ENCODE measurements around the gene ARL14EPL.

Gene ARL14EPL

DNA sequence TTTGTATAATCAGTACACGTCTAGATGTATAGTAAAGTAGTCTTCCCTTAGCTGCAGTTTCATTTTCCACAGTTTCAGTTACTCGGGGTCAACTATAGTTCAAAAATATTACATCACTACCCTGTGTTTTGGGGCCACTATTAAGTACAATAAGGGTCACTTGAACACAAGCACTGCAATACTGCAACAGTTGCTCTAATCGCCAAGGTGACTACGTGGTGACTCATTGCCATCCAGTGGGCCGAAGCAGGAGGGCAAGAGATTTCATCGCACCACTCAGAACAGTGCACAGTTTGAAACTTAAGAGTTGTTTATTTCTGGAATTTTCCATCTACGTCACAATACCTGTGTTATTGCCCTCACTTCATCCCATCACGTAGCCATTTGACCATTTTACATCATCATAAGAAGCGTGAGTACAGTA, at the start of gene ARL14EPL:
ARL14EPL (plus strand) TSS at position 379 of the 424 bp plus-strand sequence. CDS start 18,994 bp downstream, outside the sequence.
- peak; percentile 14 for DNase-seq

DNA sequence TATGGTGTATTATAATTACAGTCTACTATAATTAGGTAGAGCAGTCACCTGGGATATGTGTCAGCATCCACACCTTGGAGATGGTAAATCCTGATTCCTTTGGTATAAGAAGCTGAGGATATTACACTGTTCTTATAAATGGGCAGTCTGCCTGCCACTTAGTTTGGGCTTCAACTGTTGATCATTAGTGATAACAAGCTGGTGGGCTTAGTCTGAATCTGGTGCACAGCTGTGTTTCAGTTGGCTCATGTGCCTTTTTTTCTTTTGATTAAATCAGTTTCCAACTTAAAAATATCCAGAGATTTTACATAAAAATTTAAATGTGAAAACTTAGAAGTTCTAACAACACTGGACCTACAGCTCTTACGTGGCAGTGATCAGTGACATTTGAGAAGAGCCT, 48.8 kb upstream of the ARL14EPL start:
- DNase-seq: no peak

- no peak for DNase-seq
These were observed 46.2 kb upstream of the ARL14EPL start for GRCh38 chr5:115985802-115986757.

- no peak for DNase-seq
These were observed 44.3 kb upstream of the ARL14EPL start for GRCh38 chr5:115988002-115988401.

DNA sequence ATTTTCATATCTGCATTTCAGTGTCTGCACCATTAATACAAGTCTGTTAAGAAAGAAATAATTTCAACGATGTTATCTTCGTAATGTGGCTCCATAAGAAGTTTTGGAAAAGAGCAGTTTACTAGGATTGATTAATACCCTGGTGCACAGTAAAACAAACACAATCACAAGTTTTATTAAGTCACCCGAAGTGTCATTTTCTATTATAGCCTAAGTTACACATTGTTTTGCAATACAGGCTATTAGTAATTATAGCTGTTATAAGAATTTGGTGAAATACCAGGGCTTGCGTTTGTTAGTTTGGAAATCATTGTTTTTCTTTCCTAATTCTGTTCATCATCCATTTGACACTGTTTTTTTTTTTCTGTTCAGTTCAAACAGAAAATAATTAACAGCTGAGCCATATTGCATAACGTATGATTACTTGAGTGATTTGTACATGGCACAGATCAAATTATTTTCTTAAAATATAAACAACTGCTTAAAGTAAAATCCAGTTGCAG, 39.4 kb upstream of the ARL14EPL start:
- DNase-seq: no peak

GRCh38 chr5:115995351-115995750, 36.9 kb upstream of the ARL14EPL start:
- no peak for DNase-seq

- DNase-seq: no peak
These were observed 30.0 kb upstream of the ARL14EPL start for GRCh38 chr5:116002116-116002906.

DNA sequence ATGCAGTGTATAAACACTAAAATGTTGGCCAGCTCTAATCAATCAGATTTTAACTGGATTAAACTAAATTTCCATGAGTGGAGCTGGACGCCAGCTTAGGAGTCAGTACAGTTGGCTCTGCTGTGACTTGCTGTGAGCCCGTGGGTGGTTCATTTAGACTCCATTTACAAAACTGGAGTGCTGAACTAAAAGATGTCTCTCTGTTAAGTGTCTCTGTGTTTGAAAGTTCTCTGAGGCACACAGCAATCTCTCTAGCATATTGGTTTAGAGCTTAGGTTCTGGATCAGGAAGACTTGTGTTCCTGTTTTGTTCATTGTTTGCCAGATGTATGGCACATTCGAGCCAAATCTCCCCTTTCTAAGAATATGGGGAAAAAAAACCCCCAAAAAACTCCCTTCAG, 28.0 kb upstream of the ARL14EPL start:
- no peak for DNase-seq

DNA sequence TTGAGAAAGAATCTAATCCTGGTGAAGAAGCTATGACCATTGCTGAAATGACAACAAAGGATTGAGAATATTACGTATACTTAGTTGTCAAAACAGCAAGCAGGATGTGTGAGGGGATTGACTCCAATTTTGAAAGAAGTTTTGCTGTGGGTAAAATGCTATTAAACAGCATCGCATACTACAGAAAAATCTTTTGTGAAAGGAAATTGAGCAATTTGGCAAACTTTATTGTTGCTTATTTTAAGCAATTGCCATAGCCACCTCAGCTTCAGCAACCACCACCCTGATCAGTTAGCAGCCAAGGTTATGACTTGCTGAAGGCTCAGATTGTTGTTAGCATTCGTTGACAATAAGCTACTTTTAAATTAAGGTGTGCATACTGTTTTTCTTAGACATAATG, 22.5 kb upstream of the ARL14EPL start:
- no peak for DNase-seq

DNA sequence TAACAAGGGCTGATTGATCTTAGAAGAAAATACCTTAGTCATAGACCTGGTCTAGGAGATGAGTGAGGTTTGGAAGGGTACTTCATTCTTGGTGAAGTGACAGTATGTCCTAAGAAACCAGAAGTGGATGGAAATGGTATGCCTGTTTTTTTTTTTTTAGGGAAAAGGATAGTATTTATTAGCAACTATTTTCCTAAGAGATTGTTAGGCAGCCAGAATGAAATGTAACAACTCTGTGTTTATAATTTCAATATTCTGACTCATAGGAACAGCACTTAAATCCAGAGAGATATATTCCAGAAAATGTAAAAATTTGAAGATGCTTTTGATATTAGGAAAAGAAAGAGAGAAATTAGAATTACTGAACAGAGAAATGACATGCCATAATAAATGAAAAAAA, 21.2 kb upstream of the ARL14EPL start:
- no peak for DNase-seq

DNA sequence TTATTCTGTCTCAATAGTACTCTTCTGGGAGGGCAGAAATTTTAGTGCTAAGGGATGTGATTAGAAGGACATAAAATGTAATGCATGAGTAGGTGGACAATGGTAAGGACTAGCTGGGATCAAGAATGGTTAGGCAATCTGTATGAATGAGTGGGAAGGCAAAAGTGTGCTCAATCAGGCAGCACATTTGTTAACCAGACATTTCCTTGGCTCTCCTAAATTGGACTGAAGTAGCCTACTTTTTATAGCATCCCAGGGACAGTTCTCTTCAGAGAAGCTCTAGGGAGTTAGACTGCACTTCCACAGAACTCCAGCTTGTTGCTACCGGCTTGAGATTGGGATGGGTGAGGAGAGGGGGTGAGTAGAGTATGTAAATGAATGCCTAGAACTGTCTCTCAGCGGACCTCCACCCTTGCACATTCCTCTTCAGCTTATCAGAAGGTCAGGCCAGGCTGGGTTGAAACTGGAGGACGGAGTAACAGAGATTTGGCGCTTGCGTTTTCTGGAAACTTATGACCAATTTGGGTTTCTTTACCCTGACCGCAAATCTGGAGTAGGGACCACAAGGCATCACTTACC, 19.0 kb upstream of the ARL14EPL start:
- no peak for DNase-seq

- no peak for DNase-seq
These were observed 18.3 kb upstream of the ARL14EPL start for GRCh38 chr5:116013936-116014335.

DNA sequence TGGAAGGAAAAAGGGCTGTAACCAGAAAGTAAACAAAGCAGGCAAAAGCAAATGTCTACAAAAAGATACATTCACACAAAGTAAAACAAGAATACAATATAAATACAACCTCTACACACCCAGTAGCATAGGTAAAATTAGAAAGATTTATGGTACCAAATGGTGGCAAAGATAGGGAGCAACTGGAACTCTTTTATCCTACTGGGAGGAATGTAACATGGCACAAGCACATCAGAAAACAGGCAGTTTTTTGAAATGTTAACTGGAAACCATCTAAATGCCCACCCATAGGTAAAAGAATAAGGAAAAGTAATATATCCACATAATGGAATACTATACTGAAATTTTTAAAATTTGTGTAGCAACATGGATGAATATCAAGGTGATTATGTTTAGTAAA, 8.7 kb upstream of the ARL14EPL start:
- no peak for DNase-seq

- no peak for DNase-seq
These were observed 6.4 kb upstream of the ARL14EPL start for GRCh38 chr5:116025866-116026265.

DNA sequence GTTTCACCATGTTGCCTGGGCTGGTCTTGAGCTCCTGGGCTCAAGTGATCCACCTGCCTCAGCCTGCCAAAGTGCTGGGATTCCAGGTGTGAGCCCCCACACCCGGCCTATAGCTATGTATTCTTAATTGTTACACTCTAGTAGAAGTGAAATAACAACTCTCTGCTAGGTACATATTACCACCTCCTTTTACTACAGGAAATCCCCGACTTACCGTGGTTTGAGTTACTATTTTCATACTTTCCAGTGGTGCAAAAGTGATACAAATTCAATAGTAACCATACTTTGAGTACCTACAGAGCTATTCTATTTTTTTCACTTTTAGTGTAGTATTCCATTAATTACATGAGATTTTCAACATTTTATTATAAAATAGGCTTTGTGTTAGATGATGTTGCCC, 719 bp downstream of the ARL14EPL start:
- no peak for DNase-seq

GRCh38 chr5:116035123-116035522, 2.9 kb downstream of the ARL14EPL start:
- no peak for DNase-seq

GRCh38 chr5:116037236-116037822, 5.1 kb downstream of the ARL14EPL start:
- no peak for DNase-seq

- no peak for DNase-seq
These were observed 6.5 kb downstream of the ARL14EPL start for GRCh38 chr5:116038817-116039216.

- no peak for DNase-seq
These were observed 10.1 kb downstream of the ARL14EPL start for GRCh38 chr5:116042375-116042774.

DNA sequence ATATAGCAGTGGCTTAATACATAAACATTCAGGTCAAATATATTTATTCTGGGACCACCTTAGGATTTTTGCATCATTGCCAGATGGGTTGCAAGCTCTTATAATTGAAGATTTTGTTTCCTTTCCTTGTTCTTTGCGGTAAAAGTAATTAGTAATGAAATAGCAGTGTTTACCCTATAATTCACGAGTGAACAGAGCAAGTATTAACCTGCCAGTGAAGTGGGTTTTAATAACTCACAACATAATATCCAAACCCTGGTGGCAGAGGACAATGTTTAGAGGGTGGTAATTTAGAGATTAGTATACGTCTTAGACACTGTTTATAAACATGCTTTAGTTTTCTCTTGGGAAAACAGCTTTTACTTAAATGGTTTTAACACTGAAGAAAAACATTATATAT, 11.8 kb downstream of the ARL14EPL start:
- DNase-seq: no peak

DNA sequence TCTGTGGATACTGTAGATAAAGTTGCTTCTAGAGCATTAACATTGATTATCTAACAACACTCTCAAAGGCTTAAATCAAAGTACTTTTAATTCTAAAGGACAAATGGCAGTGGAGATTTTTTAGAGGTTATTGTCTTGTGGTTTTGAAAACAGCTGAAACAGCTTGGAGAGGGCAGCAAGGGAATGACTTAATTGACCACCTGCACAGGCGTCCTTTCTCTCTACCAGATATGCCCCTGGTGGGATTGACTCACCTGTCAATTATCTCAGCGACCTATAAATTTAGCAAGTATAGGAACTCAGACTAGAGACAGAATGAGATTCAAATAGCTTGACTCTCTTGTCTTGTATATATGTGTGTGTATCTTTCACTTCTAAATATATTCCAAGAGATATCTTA, 13.5 kb downstream of the ARL14EPL start:
- no peak for DNase-seq

GRCh38 chr5:116046261-116046660, 14.0 kb downstream of the ARL14EPL start:
- no peak for DNase-seq

DNA sequence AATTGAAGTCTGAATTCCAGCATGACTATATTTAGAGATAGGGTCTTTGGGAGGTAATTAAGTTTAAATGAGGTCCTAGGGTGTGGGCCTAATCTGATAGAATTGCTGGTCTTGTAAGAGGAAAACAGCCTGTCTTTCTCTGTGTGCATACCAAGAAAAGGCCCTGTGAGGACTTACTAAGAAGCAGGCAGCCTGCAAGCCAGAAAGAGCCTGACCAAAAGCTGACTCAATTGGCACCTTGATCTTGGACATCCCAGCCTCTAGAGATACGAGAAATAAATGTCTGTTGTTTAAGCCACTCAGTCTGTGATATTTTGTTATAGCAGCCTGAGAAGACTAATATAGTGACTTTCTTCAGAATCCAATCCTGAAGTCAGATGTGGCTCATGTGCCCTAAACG, 14.6 kb downstream of the ARL14EPL start:
- no peak for DNase-seq

Measured in GOT3 (cell line).